ENCODE data around the gene RHOXF2. TPM values are rescaled to one million over a fixed set of nuclear protein-coding genes. Genes with fewer than 3 reads are reported as not detected.
"Not testable (repeated sequence)": the region's sequence is repeated elsewhere in the genome, so short reads cannot be mapped to it uniquely, and the experiment has no call there.

The RHOXF2 gene
- total RNA-seq, 4 donors from 2014 or later, result not detected

DNA sequence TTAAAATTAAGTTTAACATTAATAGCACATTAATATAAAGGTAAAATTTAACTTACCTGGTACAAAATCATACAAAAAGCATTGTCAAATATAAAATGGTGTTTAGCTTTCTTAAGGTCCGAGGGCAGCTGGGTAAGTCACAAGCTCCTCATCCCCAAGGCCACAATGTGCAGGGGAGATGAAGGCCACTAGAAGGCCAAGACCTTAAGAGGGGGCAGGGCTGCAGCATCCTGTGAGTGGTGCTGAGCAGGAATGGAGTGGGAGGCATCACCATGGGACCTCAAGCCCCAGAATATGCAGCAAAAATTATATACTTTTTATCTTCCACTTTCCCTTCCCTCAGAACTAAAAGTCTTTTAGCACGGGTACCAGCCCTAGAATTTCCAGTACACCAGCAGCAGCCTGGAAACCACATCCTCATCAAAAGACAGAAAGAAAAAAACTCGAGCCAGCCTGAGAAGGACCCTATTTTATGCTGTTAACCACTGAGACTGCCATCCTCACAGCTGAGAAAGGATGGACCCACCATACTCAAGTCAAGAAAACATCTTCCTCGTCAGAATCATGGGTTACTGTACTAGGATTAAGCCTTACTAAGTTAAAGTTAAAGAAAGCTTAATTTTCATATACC is 13.0 kb upstream of the RHOXF2 start:
- Histone ChIP-seq H3K27ac (no peak overlapping the region), H3K36me3 (no peaks in the 10 kb centered on the region), H3K9me3 (no peaks in the 10 kb centered on the region), H3K4me3 (replicated peaks in 1 of 3) (no peak overlapping the region), H3K4me1 (no peaks in the 10 kb centered on the region), H3K27me3 (no peaks in the 10 kb centered on the region)
- DNase-seq, result no peak
- 79% methylated on average over 4 of the region's 4 CpGs for WGBS, 2 donors
- intact Hi-C loops (cut with DNase I), result no loop called here
- TF ChIP-seq CTCF (IDR thresholded peaks at IDR 0.05), result no peak
- no peak for TF ChIP-seq POLR2A (IDR thresholded peaks at IDR 0.05)

DNA sequence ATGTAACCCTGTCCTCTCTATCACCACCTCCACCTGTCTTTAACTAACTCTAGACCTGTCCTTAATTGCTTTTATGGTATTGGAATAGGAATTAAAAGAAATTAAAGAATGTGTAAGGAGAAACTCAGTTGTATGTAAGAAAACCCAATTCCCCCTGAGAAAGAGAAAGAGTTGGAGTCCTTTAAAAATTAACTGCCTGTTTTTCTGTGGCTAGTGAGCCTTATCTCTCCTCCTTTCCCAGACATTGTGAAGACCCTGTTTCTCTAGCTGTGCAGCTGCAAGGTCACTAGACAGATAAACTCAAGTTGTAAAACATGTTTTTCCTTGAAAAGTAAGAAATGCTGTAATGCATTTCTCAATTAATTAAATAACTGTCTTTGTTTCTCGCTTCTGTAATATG is 12.1 kb upstream of the RHOXF2 start:
- DNase-seq; H3K9me3 ChIP-seq; H3K4me1 ChIP-seq; intact Hi-C loops (cut with DNase I); H3K36me3 ChIP-seq; H3K4me3 ChIP-seq (replicated peaks in 1 of 3); H3K27me3 ChIP-seq; H3K27ac ChIP-seq: not testable (repeated sequence)
- WGBS, 2 donors, result 93 to 100% methylated on average over 1 of the region's 1 CpG

DNA sequence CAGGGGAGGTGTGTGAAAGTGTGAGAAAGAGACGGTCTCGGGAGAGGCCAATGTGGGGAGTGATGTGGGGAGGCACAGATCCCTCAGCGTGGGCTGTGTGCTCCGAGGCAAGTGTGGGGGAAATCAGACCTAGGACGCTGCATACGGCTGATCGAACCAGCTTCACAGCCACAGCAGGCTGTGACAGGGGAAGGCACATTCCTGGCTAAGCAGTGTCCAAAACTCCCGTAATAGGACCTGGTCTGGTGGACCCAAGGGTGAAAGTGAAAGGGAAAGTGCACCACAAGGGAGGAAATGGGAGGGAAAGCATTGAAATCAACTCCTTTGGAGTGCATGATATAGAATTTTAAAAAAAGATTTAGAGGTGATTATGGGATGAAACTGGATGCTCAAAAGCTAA is 10.9 kb upstream of the RHOXF2 start:
- DNase-seq, result no peak
- intact Hi-C loops (cut with DNase I), result no loop called here

DNA sequence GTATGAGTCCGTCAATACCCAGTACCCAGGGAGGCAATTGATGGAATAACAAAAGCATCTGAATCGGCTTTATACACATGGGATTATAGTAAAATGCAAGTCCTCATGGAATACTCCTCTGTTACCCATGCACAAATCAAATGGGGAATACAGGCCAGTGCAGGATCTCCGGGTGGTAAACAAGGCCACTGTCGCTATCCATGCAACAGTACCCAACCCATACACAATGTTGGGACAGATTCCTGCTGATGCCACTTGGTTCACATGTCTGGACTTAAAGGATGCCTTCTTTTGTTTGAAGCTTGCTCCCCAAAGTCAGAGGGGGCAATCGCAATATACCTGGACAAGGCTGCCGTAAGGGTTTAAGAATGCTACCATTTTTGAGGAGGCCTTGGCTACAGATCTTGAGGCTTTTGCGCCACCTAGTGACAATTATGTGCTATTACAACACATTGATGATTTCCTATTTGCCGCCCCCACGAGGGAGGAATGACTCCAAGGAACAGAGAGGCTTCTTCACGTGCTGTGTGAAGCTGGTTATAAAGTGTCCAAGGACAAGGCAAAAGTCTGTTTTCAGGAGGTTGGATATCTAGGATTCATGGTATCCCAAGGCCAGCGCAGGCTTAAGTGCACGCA is 8.2 kb upstream of the RHOXF2 start:
- H3K27me3 ChIP-seq; H3K36me3 ChIP-seq; H3K4me1 ChIP-seq; H3K4me3 ChIP-seq (replicated peaks in 1 of 3); H3K9me3 ChIP-seq; H3K27ac ChIP-seq; DNase-seq; intact Hi-C loops (cut with DNase I): not testable (repeated sequence)
- no CpG with 5 or more reads among the region's 12 CpGs for WGBS, 2 donors

More for the DNA sequence above, 10.9 kb upstream of the RHOXF2 start:
- Histone ChIP-seq H3K4me3 (replicated peaks in 1 of 3) (no peak overlapping the region), H3K4me1 (no peaks in the 10 kb centered on the region), H3K36me3 (no peaks in the 10 kb centered on the region), H3K9me3 (no peaks in the 10 kb centered on the region), H3K27ac (no peak overlapping the region), H3K27me3 (no peaks in the 10 kb centered on the region)
- no peak for TF ChIP-seq POLR2A (IDR thresholded peaks at IDR 0.05)
- TF ChIP-seq CTCF (IDR thresholded peaks at IDR 0.05), result no peak
- WGBS, 2 donors, result 92 to 98% methylated on average over 7 to 8 of the region's 8 CpGs

GRCh38 chrX:120159086-120159485 is 673 bp downstream of the RHOXF2 start:
- H3K27ac ChIP-seq; H3K27me3 ChIP-seq; intact Hi-C loops (cut with DNase I); DNase-seq; H3K36me3 ChIP-seq; H3K4me1 ChIP-seq; H3K9me3 ChIP-seq; H3K4me3 ChIP-seq (replicated peaks in 1 of 3): not testable (repeated sequence)
- WGBS, 2 donors, result 99 to 100% methylated on average over 13 of the region's 33 CpGs

DNA sequence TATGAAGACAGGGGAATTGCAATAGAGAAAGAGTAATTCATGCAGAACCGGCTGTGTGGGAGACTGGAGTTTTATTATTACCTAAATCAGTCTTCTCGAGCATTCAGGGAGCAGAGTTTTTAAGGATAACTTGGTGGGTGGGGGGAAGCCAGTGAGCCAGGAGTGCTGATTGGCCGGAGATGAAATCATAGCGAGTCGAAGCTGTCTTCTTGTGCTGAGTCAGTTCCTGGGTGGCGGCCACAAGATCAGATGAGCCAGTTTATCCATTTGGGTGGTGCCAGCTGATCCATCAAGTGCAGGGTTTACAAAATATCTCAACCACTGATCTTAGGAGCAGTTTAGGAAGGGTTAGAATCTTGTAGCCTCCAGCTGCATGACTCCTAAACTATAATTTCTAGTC is 34.8 kb downstream of the RHOXF2 start:
- H3K9me3 ChIP-seq; DNase-seq; H3K4me1 ChIP-seq; H3K27me3 ChIP-seq; H3K27ac ChIP-seq; H3K36me3 ChIP-seq; H3K4me3 ChIP-seq (replicated peaks in 1 of 3); intact Hi-C loops (cut with DNase I): not testable (repeated sequence)
- WGBS, 2 donors, result no CpG with 5 or more reads among the region's 6 CpGs

DNA sequence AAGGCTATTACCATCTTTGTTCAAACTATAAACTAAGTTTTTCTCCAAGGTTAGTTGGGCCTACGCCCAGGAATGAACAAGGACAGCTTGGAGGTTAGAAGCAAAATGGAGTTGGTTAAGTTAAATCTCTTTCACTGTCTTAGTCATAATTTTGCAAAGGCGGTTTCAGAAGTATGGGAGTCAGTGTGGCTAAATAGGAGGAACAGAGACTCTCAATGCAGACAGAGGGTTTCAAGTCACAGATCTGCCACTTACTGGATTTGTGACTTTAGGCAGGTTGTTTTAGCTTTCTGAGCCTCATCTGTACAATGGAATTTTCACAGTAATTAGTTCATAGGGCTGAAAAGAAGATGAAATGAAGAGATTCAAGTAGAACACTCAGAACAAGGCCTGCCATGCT is 35.3 kb downstream of the RHOXF2 start:
- H3K27me3 ChIP-seq; intact Hi-C loops (cut with DNase I); H3K27ac ChIP-seq; H3K4me1 ChIP-seq; H3K9me3 ChIP-seq; H3K4me3 ChIP-seq (replicated peaks in 1 of 3); H3K36me3 ChIP-seq; DNase-seq: not testable (repeated sequence)
- WGBS, 2 donors, result no CpG with 5 or more reads among the region's 2 CpGs

GRCh38 chrX:120195786-120196185 is 37.4 kb downstream of the RHOXF2 start:
- DNase-seq; H3K4me3 ChIP-seq (replicated peaks in 1 of 3); H3K27ac ChIP-seq; H3K9me3 ChIP-seq; H3K4me1 ChIP-seq; intact Hi-C loops (cut with DNase I); H3K36me3 ChIP-seq; H3K27me3 ChIP-seq: not testable (repeated sequence)
- WGBS, 2 donors, result no CpG with 5 or more reads among the region's 6 CpGs

GRCh38 chrX:120196626-120197283 is 38.3 kb downstream of the RHOXF2 start:
- H3K27ac ChIP-seq; H3K27me3 ChIP-seq; H3K4me3 ChIP-seq (replicated peaks in 1 of 3); H3K4me1 ChIP-seq; H3K36me3 ChIP-seq; intact Hi-C loops (cut with DNase I); DNase-seq; H3K9me3 ChIP-seq: not testable (repeated sequence)
- WGBS, 2 donors, result no CpG with 5 or more reads among the region's 8 CpGs

All from thyroid gland (tissue), 4 donors.